Neural progenitor cell (in vitro differentiated cells): ENCODE data around the gene YDJC.

Experiments
- CTCF ChIP-seq: fragments of 200-600 bp; sonication (generic); IDR thresholded peaks from 2 replicates; pipeline ENCODE4 v1.5.1; 2017; ENCODE audit warnings: antibody characterized with exemption, mild to moderate bottlenecking
- EZH2 ChIP-seq: fragments of 200-600 bp; sonication (generic); IDR thresholded peaks from 2 replicates; pipeline ENCODE4 v1.6.1; 2017; ENCODE audit warnings: antibody characterized with exemption, mild to moderate bottlenecking, moderate library complexity
- EZH2phosphoT487 ChIP-seq: fragments of 200-600 bp; sonication (generic); IDR thresholded peaks from 2 replicates; pipeline ENCODE4 v1.6.1; 2017; ENCODE audit warnings: antibody characterized with exemption

GRCh38 chr22:21589396-21589795 lies 40.4 kb downstream of the YDJC start:
- TF ChIP-seq CTCF = no peak
- no peak for TF ChIP-seq EZH2
- no peak for TF ChIP-seq EZH2phosphoT487
